Stimulated activated CD4-positive, alpha-beta T cell treated with anti-CD3 and anti-CD28 coated beads, Interleukin-4, amount 100 ng/mL, for 4 hours (primary cell): ENCODE data around the gene FBXO22.
"Not testable (repeated sequence)": the region's sequence is repeated elsewhere in the genome, so short reads cannot be mapped to it uniquely, and the experiment has no call there.

Experiments used
- DNase-seq, 2 experiments: peaks; one replicate each; pipeline ENCODE4 v3.0.0-alpha.2; 2020

The FBXO22 gene

GRCh38 chr15:75984706-75985105 is 81.0 kb downstream of the FBXO22 start:
- DNase-seq = not testable (repeated sequence)

- no peak for DNase-seq
These were observed 82.3 kb downstream of the FBXO22 start for GRCh38 chr15:75985971-75986370.

GRCh38 chr15:75989045-75989444 is 85.4 kb downstream of the FBXO22 start:
- no peak for DNase-seq

GRCh38 chr15:75989875-75990274 is 86.2 kb downstream of the FBXO22 start:
- no peak for DNase-seq
